OCI-LY3 (cell line): ENCODE data around the gene ARGLU1.

ENCODE experiments used
- H2AFZ ChIP-seq: fragments of 200-600, 300-600 bp; shearing (Covaris generic); 2 replicates; pipeline ENCODE4 v1.6.0; 2014; ENCODE audit warnings: antibody characterized with exemption, low read depth, low read length
- H3K27ac ChIP-seq: fragments of 200-600, 300-600 bp; sonication (generic); 2 replicates; pipeline ENCODE4 v1.5.1; 2014; ENCODE audit warnings: mild to moderate bottlenecking, low read length, moderate library complexity, mixed read lengths
- H3K27me3 ChIP-seq: fragments of 200-600, 300-600 bp; sonication (generic); 2 replicates; pipeline ENCODE4 v1.6.1; 2014; ENCODE audit warnings: low read depth, low read length, mixed read lengths
- H3K36me3 ChIP-seq: fragments of 200-600, 300-600 bp; sonication (generic); replicated peaks from 2 replicates; pipeline ENCODE3; 2014; ENCODE audit warnings: low read depth, low read length, mixed read lengths
- H3K4me1 ChIP-seq: fragments of 300-600, 200-600 bp; sonication (generic); 2 replicates; pipeline ENCODE4 v1.6.1; 2014; ENCODE audit warnings: low read length, mixed read lengths
- H3K4me2 ChIP-seq: fragments of 200-600, 300-600 bp; sonication (generic); 2 replicates; pipeline ENCODE4 v1.6.1; 2014; ENCODE audit warnings: low read length, mixed read lengths
- H3K4me3 ChIP-seq: fragments of 300-600, 200-600 bp; sonication (generic); 2 replicates; pipeline ENCODE4 v1.5.1; 2014; ENCODE audit warnings: antibody characterized with exemption, mild to moderate bottlenecking, low read length, moderate library complexity
- H3K79me2 ChIP-seq: fragments of 300-600, 200-600 bp; shearing (Covaris generic); 2 replicates; pipeline ENCODE4 v1.6.1; 2014; ENCODE audit warnings: mild to moderate bottlenecking, low read length, mixed read lengths
- H3K9ac ChIP-seq: fragments of 300-600, 200-600 bp; shearing (Covaris generic); 2 replicates; pipeline ENCODE4 v1.6.0; 2014; ENCODE audit warnings: mild to moderate bottlenecking, low read length, moderate library complexity
- H3K9me3 ChIP-seq: fragments of 200-600, 300-600 bp; shearing (Covaris generic); 2 replicates; pipeline ENCODE4 v1.6.1; 2014; ENCODE audit warnings: low read length, mixed read lengths; ENCODE audit not compliant: insufficient read depth
- H4K20me1 ChIP-seq: fragments of 200-600, 300-600 bp; sonication (generic); 2 replicates; pipeline ENCODE4 v1.6.1; 2016; ENCODE audit warnings: low read length, mixed read lengths; ENCODE audit not compliant: insufficient read depth
- CTCF ChIP-seq: fragments of 200-600, 300-600 bp; sonication (generic); IDR thresholded peaks from 2 replicates; pipeline ENCODE4 v1.5.1; 2014; ENCODE audit warnings: antibody characterized with exemption, low read length, low read depth
- EZH2phosphoT487 ChIP-seq: fragments of 200-600 bp; shearing (Covaris generic); IDR thresholded peaks from 2 replicates; pipeline ENCODE4 v1.6.1; 2018; ENCODE audit warnings: antibody characterized with exemption, mixed run types, low read depth

The ARGLU1 gene

GRCh38 chr13:106505295-106505694 is 62.6 kb downstream of the ARGLU1 start:
- no peak overlapping the region for H2AFZ ChIP-seq
- no peak overlapping the region for H3K27ac ChIP-seq
- H3K9ac ChIP-seq, result no peak overlapping the region
- TF ChIP-seq EZH2phosphoT487 (no peak), CTCF (no peak)
- H3K79me2 ChIP-seq, result no peaks in the 10 kb centered on the region
- no peaks in the 10 kb centered on the region for H3K27me3 ChIP-seq
- H4K20me1 ChIP-seq, result no peaks in the 10 kb centered on the region
- no peak overlapping the region for H3K4me2 ChIP-seq
- no peak overlapping the region for H3K4me3 ChIP-seq
- H3K9me3 ChIP-seq, result no peaks in the 10 kb centered on the region
- no peaks in the 10 kb centered on the region for H3K36me3 ChIP-seq
- no peaks in the 10 kb centered on the region for H3K4me1 ChIP-seq

- Histone ChIP-seq H3K79me2 (no peaks in the 10 kb centered on the region), H3K4me1 (peaks cover 3% of the 10 kb centered on the region), H3K4me2 (no peak overlapping the region), H4K20me1 (no peaks in the 10 kb centered on the region), H3K27ac (no peak overlapping the region), H2AFZ (no peak overlapping the region), H3K36me3 (no peaks in the 10 kb centered on the region), H3K4me3 (no peak overlapping the region), H3K27me3 (no peaks in the 10 kb centered on the region), H3K9me3 (no peaks in the 10 kb centered on the region), H3K9ac (no peak overlapping the region)
- TF ChIP-seq EZH2phosphoT487 (no peak), CTCF (no peak)
These were observed 64.0 kb downstream of the ARGLU1 start for GRCh38 chr13:106503730-106504453.

GRCh38 chr13:106503272-106503671 is 64.7 kb downstream of the ARGLU1 start:
- no peaks in the 10 kb centered on the region for H3K36me3 ChIP-seq
- H3K27me3 ChIP-seq, result no peaks in the 10 kb centered on the region
- H3K4me1 ChIP-seq, result peaks cover 9% of the 10 kb centered on the region
- H3K9me3 ChIP-seq, result no peaks in the 10 kb centered on the region
- H3K4me3 ChIP-seq, result no peak overlapping the region
- no peak overlapping the region for H3K27ac ChIP-seq
- no peak overlapping the region for H3K4me2 ChIP-seq
- no peaks in the 10 kb centered on the region for H3K79me2 ChIP-seq
- no peaks in the 10 kb centered on the region for H4K20me1 ChIP-seq
- no peak for TF ChIP-seq EZH2phosphoT487
- TF ChIP-seq CTCF, result no peak
- no peak overlapping the region for H3K9ac ChIP-seq
- no peak overlapping the region for H2AFZ ChIP-seq

- TF ChIP-seq EZH2phosphoT487, result no peak
- no peak for TF ChIP-seq CTCF
- H3K36me3 ChIP-seq, result no peaks in the 10 kb centered on the region
- no peak overlapping the region for H3K4me3 ChIP-seq
- H3K9ac ChIP-seq, result no peak overlapping the region
- no peaks in the 10 kb centered on the region for H3K9me3 ChIP-seq
- peaks cover 20% of the 10 kb centered on the region for H3K4me1 ChIP-seq
- H2AFZ ChIP-seq, result 0 out of 2 replicates have a peak overlapping the region, but pooled peaks have one; percentile 20
- H4K20me1 ChIP-seq, result no peaks in the 10 kb centered on the region
- no peak overlapping the region for H3K4me2 ChIP-seq
- H3K79me2 ChIP-seq, result no peaks in the 10 kb centered on the region
- no peaks in the 10 kb centered on the region for H3K27me3 ChIP-seq
- no peak overlapping the region for H3K27ac ChIP-seq
These were observed 67.5 kb downstream of the ARGLU1 start for GRCh38 chr13:106500445-106500844.
